GM21423 (cell line): ENCODE measurements around the gene PDPK1.
"Not testable (repeated sequence)": the region's sequence is repeated elsewhere in the genome, so short reads cannot be mapped to it uniquely, and the experiment has no call there.

Experiments
- ATAC-seq: cut with Tn5 transposase; IDR thresholded peaks from one replicate; pipeline ENCODE4 v1.9.1; 2021; ENCODE audit warnings: mild to moderate bottlenecking, moderate library complexity; ENCODE audit not compliant: unreplicated experiment

The PDPK1 gene

GRCh38 chr16:2523801-2524231 lies 14.0 kb upstream of the PDPK1 start:
- ATAC-seq = no peak

GRCh38 chr16:2524339-2524938 lies 13.4 kb upstream of the PDPK1 start:
- ATAC-seq = no peak

DNA sequence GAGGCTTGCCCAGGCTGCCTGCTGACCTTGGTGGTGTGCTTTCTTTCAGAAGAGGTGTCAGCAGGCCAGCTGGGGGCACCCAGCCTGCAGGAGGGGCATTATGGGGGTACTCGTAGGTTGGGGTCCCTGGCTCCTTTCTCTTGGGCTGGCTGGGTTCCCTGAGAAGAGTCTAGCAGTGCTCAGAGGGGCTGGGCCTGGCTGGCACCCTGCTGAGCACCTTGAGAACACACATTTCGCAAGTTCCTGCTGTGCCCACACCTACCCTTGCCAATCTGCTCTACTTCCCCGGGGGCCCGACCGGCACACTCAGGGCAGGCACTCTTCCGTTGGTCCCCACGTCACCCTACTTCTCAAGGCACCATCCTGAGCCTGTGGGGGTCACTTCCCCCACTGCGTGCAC lies 11.7 kb upstream of the PDPK1 start:
- no peak for ATAC-seq

GRCh38 chr16:2527071-2527783 lies 10.6 kb upstream of the PDPK1 start:
- no peak for ATAC-seq

GRCh38 chr16:2527784-2528100 lies 10.1 kb upstream of the PDPK1 start:
- ATAC-seq = no peak

DNA sequence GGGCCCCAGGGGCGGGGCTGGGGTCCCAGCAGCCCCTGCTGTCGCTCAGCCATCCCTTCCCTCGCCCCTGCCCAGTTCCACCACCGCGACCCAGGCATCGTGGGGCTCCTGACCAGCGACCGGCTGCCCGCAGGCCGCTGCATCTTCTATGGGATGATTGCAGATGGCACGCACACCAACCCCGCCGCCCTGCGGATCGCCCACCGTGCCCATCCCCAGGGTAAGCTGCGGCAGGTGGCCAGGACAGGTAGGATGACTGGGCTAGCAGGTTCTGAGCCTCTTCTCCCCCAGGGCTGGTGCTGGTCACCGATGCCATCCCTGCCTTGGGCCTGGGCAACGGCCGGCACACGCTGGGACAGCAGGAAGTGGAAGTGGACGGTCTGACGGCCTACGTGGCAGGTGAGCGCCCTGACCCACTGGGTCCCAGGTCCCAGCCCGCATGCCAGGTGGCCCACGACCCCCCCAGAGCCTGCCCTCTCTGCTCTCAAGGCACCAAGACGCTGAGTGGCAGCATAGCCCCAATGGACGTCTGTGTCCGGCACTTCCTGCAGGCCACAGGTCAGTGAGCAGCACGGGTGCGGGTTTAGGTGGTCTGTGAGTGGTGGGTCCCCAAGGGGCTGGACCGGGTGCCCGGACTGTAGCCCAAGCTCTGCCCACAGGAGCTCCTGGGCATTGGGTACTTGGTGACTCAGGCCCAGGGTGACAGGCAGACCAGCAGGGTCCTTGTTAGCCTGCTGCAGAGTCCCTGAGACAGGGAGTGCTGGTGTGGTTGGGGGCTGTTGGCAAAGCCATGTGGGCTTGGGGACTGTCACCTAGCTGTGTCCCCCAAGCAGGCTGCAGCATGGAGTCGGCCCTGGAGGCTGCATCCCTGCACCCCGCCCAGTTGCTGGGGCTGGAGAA lies 9.4 kb upstream of the PDPK1 start:
- ATAC-seq = no peak

- no peak for ATAC-seq
Observed at GRCh38 chr16:2529061-2529931, 8.5 kb upstream of the PDPK1 start.

DNA sequence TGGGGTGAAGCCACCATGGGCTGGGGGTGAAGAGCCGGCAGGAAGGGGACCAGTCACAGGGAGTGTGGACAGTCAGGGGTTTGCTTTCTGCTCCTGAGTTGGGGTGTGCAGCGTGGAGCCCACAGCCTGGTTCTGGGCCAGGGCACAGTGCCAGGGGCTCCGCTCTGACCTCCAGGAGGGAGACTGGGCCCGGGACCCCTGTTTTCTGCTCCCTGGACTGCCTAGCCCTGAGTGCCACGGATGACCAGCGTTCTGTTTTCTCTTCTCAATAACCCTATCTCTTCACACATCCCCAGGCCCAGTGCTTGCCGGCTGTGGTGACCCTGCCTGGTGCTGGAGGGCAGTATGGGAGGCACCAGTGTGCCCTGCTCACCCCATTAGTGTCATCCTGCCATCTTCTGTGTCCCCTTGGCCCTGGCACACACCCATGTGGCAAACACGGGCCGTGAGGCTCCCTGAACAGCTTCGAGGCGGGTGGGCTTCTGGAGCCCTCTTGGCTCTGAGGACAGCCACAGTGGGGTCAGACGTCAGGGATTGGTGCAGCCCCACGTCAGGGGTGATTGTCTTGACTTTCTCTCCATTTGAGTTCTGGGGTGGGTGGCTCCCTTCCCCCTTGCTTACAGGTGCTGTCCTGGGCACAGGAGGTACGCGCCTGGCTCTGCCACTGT lies 7.7 kb upstream of the PDPK1 start:
- ATAC-seq = no peak

DNA sequence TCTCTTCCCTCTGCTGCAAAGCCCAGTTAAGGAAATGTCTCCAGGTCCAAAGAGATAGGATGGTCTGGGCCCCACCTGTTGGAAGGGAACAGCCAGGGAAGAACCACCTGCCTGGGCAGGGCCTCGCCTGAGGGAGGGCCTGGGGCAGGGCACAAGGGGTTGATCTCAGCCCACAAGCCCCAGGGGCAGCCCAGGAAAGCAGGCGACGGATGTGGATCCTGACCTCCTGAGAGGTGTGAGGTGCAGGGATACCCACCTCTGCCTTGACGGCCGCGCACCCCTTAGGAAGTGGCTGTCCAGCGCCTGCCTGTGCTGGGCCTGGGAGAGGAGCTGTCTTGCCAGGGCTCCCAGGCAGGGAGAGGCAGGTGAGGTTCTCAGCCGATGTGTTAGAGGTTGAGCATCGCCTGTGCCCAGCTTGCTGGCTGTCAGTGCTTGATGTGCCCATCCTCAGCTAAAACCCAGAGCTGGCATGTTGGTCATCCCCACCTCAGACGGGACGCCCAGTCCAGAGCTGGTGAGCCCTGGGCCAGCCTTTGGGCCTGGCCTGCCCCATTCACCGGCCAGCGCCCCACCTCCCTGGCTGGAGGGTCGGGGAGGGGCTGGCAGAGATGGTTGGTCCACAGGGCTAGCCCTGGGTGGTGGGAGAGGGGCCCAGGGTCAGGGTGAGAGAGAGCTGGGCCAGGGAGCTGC lies 7.0 kb upstream of the PDPK1 start:
- ATAC-seq = no peak

DNA sequence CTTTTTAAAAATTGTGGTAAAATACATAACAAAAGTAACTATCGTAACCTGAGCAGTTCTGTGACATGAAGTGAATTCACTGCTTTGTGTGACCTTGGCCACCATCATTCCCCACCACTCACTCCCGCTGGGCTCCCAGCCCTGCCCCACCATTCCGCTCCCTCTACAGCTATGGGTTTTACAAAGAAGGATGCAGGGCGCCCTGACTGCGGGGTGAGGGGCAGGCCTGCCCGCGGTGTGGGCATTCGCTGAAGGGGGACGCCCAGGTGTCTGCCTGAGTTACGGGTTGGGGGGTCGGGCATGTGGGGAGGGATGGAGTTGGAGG lies 6.5 kb upstream of the PDPK1 start, which contains the start of gene CEMP1:
Gene CEMP1, minus strand, starts transcription at position 38 of the 325 bp plus-strand sequence. CDS start 335 bp downstream, outside the sequence.
- ATAC-seq = no peak

GRCh38 chr16:2531696-2532493 lies 5.9 kb upstream of the PDPK1 start:
- peak; percentile 88 for ATAC-seq

GRCh38 chr16:2532494-2533141 lies 5.2 kb upstream of the PDPK1 start:
- ATAC-seq = no peak

DNA sequence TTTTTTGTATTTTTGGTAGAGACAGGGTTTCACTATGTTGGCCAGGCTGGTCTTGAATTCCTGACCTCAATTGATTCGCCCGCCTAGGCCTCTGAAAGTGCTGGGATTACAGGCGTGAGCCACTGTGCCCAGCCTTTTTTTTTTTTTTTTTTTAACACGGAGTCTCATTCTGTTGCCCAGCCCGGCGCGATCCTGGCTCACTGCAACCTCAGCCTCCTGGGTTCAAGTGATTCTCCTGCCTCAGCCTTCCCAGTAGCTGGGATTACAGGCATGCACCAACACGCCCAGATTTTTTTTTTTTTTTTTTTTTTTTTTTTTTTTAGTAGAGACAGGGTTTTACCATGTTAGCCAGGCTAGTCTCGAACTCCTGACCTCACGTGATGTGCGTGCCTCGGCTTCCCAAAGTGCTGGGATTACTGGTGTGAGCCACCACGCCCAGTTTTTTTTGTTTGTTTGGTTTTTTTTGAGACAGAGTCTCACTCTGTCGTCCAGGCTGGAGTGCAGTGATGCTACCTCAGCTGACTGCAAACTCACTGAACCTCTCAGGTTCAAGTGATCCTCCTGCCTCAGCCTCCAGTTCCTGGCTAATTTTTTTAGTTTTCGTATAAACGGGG lies 4.6 kb upstream of the PDPK1 start:
- ATAC-seq = not testable (repeated sequence)

- no peak for ATAC-seq
Observed at GRCh38 chr16:2533912-2534311, 3.9 kb upstream of the PDPK1 start.

DNA sequence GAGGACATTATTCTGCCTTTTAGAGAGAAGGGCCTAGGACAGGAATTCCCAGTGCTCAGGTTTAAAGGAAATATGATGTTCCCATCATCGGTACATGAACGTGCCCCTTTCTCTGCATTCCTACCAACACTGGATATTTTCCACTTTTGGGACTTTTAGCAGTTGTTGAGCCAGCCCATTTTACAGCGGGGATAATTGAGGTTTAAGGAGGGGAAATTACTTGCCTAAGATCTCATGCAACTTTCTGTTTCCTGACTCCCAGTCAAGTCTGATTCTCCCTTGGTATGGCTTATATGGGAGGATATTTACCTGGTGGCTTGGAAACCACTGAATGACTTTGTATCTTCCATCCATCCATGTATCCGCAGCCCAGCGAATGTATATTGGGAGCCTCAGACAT lies 3.5 kb upstream of the PDPK1 start:
- ATAC-seq = not testable (repeated sequence)

DNA sequence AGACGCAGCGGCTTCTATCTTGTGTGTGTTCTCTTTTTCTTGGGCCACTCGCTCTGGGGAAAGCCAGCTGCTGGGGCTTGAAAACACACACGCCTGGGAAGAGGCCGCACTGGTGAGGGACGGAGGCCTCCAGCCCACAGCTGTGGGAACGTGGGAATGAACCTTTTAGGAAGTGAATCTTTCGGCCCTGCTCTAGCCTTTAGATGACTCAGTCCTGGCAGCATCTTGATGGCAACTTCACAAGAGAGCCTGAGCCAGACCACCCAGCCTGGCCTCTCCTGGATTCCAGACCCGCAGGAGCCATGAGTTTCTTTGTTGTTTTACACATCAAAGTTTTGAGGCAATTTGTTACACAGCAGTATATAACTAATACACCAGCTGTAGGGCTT lies 2.2 kb upstream of the PDPK1 start:
- no peak for ATAC-seq

DNA sequence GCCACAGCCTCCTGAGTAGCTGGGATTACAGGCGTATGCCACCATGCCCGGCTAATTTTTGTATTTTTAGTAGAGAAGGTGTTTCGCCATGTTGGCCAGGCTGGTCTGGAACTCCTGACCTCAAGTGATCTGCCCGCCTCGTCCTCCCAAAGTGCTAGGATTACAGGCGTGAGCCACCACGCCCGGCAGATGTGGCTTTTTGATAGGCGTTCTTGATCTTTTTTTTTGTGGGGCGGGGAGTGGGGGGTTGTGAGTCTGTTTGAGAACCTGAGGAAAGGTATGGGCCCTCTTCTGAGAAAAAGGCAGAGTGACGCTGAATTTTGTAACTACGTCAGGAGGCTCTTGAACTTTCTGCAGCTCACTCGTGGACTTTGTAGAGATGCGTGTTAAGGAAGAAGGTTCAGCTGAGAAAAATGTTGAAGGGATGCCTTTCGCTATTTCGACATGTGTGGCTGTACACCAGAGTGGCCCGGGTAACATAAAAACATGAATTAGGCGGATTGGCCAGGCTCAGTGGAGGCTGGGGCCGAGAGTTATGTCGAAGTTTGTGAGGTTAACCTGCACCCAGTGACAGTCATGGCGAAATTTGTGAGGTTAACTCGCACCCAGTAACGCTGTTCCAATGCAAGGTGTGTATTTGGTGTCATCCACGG lies 1.5 kb downstream of the PDPK1 start:
- ATAC-seq = not testable (repeated sequence)
